K562 (cell line): ENCODE results near the gene P2RX1.

ENCODE experiments used
- BCOR ChIP-seq: fragments of 450-650 bp; IDR thresholded peaks from 2 replicates; pipeline ENCODE4 v1.6.1; 2016
- CSDE1 ChIP-seq, 2 experiments: fragments of 450-650 bp; IDR thresholded peaks; 2 replicates each; pipeline ENCODE4 v1.6.1; 2016; ENCODE audit warnings: mild to moderate bottlenecking in 1 of 2
- GABPA ChIP-seq: fragments of 200-800 bp; sonication (Bioruptor generic); conservative IDR thresholded peaks from 2 replicates; pipeline ENCODE4 v1.6.1; 2016; ENCODE audit warnings: low read depth, missing genetic modification characterization, missing compliant biosample characterization
- HDGF ChIP-seq: fragments of 450-650 bp; IDR thresholded peaks from 2 replicates; pipeline ENCODE4 v1.6.1; 2016
- MAFK ChIP-seq: IDR thresholded peaks from 2 replicates; pipeline ENCODE4 v1.6.1; 2011; ENCODE audit warnings: low read length, improper control_type of control experiment
- POLR2AphosphoS5 ChIP-seq: IDR thresholded peaks from 2 replicates; pipeline ENCODE4 v1.6.1; 2011; ENCODE audit warnings: mild to moderate bottlenecking, low read depth, low read length, moderate library complexity; ENCODE audit not compliant: control insufficient read depth, insufficient read depth
- POLR3A ChIP-seq: IDR thresholded peaks from 2 replicates; pipeline ENCODE4 v1.6.1; 2011; ENCODE audit warnings: borderline replicate concordance, mild to moderate bottlenecking, moderate library complexity; ENCODE audit not compliant: insufficient read length, insufficient read depth; ENCODE audit errors: extremely low read depth
- TF ChIP-seq, protein P1 (sequence below): sonication (generic); formaldehyde crosslinking; IDR thresholded peaks from 2 replicates; pipeline ENCODE4 v1.5.0; 2020; ENCODE audit warnings: missing genetic modification reagents
- TF ChIP-seq, protein P2 (sequence below), 2 experiments: fragments of 450-650 bp; formaldehyde crosslinking in 1 of 2; IDR thresholded peaks; 2 replicates each; pipeline versions ENCODE4 v1.4.0 to v1.6.1; 2014 to 2020; ENCODE audit warnings: mild to moderate bottlenecking in 2 of 2, borderline replicate concordance in 1 of 2, low read depth in 1 of 2
- TF ChIP-seq, protein P3 (sequence below), 3 experiments: IDR thresholded peaks in 2 of 3; conservative IDR thresholded peaks in 1 of 3; 2 replicates each; pipeline ENCODE4 v1.5.1; 2011 to 2012; ENCODE audit warnings: low read length in 3 of 3, mild to moderate bottlenecking in 3 of 3, control low read depth in 2 of 3, improper control_type of control experiment in 1 of 3, inconsistent platforms in 1 of 3, low read depth in 1 of 3, mixed read lengths in 1 of 3, moderate library complexity in 1 of 3; ENCODE audit not compliant: insufficient read depth in 2 of 3

DNA sequence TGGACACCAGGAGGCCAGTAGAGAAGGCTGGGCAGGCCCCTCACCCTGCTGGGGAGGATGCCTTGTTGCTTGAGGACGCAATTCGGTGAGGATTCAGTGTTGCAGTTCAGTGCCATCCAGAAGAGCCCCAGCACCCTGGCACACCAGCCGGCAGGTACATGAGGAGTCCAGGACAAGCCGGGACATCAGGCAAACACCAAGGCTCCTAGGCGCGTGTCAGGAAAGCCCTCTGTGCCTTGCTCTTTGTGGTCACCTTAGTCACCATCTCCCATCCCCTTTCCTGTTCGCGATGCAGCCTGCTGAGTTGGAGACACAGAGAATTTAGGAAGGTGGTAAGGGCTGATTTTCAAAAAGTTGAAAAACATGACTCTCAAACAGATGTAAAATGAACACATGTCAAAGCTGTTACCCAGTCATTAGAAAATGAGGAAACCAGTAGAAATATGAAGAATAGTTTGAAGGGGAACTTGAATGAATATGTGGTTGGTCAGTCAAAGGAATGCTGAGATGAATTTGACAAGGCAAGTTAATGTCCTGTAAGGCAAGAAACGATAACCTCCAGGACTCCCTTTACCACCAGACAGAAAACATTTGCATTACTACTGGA, 67.9 kb downstream of the P2RX1 start:
- TF ChIP-seq, protein P1, sequence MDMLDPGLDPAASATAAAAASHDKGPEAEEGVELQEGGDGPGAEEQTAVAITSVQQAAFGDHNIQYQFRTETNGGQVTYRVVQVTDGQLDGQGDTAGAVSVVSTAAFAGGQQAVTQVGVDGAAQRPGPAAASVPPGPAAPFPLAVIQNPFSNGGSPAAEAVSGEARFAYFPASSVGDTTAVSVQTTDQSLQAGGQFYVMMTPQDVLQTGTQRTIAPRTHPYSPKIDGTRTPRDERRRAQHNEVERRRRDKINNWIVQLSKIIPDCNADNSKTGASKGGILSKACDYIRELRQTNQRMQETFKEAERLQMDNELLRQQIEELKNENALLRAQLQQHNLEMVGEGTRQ (CRISPR knock-in tag) = no peak
- no peak for TF ChIP-seq POLR3A
- TF ChIP-seq HDGF = no peak
- no peak for TF ChIP-seq POLR2AphosphoS5
- TF ChIP-seq, protein P2, sequence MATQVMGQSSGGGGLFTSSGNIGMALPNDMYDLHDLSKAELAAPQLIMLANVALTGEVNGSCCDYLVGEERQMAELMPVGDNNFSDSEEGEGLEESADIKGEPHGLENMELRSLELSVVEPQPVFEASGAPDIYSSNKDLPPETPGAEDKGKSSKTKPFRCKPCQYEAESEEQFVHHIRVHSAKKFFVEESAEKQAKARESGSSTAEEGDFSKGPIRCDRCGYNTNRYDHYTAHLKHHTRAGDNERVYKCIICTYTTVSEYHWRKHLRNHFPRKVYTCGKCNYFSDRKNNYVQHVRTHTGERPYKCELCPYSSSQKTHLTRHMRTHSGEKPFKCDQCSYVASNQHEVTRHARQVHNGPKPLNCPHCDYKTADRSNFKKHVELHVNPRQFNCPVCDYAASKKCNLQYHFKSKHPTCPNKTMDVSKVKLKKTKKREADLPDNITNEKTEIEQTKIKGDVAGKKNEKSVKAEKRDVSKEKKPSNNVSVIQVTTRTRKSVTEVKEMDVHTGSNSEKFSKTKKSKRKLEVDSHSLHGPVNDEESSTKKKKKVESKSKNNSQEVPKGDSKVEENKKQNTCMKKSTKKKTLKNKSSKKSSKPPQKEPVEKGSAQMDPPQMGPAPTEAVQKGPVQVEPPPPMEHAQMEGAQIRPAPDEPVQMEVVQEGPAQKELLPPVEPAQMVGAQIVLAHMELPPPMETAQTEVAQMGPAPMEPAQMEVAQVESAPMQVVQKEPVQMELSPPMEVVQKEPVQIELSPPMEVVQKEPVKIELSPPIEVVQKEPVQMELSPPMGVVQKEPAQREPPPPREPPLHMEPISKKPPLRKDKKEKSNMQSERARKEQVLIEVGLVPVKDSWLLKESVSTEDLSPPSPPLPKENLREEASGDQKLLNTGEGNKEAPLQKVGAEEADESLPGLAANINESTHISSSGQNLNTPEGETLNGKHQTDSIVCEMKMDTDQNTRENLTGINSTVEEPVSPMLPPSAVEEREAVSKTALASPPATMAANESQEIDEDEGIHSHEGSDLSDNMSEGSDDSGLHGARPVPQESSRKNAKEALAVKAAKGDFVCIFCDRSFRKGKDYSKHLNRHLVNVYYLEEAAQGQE (IDR thresholded peaks at IDR 0.05; ENCODE audit: borderline replicate concordance) = no peak
- TF ChIP-seq, protein P2 (CRISPR knock-in tag; IDR thresholded peaks at IDR 0.05; ENCODE audit: low read depth) = no peak
- TF ChIP-seq GABPA = no peak
- no peak for TF ChIP-seq CSDE1 (IDR thresholded peaks at IDR 0.05)
- no peak for TF ChIP-seq BCOR
- TF ChIP-seq, protein P3, sequence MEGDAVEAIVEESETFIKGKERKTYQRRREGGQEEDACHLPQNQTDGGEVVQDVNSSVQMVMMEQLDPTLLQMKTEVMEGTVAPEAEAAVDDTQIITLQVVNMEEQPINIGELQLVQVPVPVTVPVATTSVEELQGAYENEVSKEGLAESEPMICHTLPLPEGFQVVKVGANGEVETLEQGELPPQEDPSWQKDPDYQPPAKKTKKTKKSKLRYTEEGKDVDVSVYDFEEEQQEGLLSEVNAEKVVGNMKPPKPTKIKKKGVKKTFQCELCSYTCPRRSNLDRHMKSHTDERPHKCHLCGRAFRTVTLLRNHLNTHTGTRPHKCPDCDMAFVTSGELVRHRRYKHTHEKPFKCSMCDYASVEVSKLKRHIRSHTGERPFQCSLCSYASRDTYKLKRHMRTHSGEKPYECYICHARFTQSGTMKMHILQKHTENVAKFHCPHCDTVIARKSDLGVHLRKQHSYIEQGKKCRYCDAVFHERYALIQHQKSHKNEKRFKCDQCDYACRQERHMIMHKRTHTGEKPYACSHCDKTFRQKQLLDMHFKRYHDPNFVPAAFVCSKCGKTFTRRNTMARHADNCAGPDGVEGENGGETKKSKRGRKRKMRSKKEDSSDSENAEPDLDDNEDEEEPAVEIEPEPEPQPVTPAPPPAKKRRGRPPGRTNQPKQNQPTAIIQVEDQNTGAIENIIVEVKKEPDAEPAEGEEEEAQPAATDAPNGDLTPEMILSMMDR (IDR thresholded peaks at IDR 0.05 in 2 of 3, conservative IDR thresholded peaks at IDR 0.05 in 1 of 3; ENCODE audit: insufficient read depth in 2 of 3, low read depth in 1 of 3, low read length in 3 of 3) = no peak
- TF ChIP-seq MAFK = no peak
